OCI-LY7 (cell line): Measurements from ENCODE around the gene C11orf16. TPM values are rescaled to one million over a fixed set of nuclear protein-coding genes. Genes with fewer than 3 reads are reported as not detected.

Source experiments
- BruUV-seq: library from RNA; stranded (reverse); fragments of 400-500 nt; replicated peaks from 2 replicates; lab custom pipeline; 2021; lab: Mats Ljungman, UMichigan
- CTCF ChIA-PET: fragments of 300-600 bp; sonication (Branson Sonifier 250); formaldehyde crosslinking; loops from one replicate; lab custom pipeline; 2022; ENCODE audit warnings: antibody characterized with exemption; ENCODE audit not compliant: unreplicated experiment; lab: Charles Lee
- POLR2A ChIA-PET: fragments of 300-600 bp; sonication (Branson Sonifier 250); formaldehyde crosslinking; loops from one replicate; lab custom pipeline; 2022; ENCODE audit warnings: antibody characterized with exemption; lab: Charles Lee
- DNase-seq: peaks from one replicate; pipeline ENCODE4 v3.0.0-alpha.2; 2015; ENCODE audit warnings: low spot score
- H2AFZ ChIP-seq: fragments of 200-600 bp; sonication (generic), shearing (Covaris generic); 2 replicates; pipeline ENCODE4 v1.6.1; 2014; ENCODE audit warnings: mild to moderate bottlenecking, antibody characterized with exemption, low read length, moderate library complexity
- H3K27ac ChIP-seq: fragments of 200-600 bp; sonication (generic); 2 replicates; pipeline ENCODE4 v1.5.1; 2014; ENCODE audit warnings: mixed run types, low read depth, mild to moderate bottlenecking, moderate library complexity, low read length, inconsistent platforms; ENCODE audit not compliant: poor library complexity, severe bottlenecking
- H3K36me3 ChIP-seq: fragments of 200-600 bp; sonication (generic); 2 replicates; pipeline ENCODE4 v1.6.1; 2014; ENCODE audit warnings: mild to moderate bottlenecking, antibody characterized with exemption, low read length, moderate library complexity, mixed read lengths; ENCODE audit not compliant: insufficient read depth
- H3K4me1 ChIP-seq: fragments of 200-600 bp; sonication (generic); 2 replicates; pipeline ENCODE4 v1.5.1; 2014; ENCODE audit warnings: mild to moderate bottlenecking, low read length; ENCODE audit not compliant: insufficient read depth, poor library complexity, severe bottlenecking
- H3K4me2 ChIP-seq: fragments of 200-600 bp; sonication (generic); 2 replicates; pipeline ENCODE4 v1.6.1; 2014; ENCODE audit warnings: mild to moderate bottlenecking, low read length
- H3K4me3 ChIP-seq: fragments of 200-600 bp; sonication (generic); 2 replicates; pipeline ENCODE4 v1.5.1; 2014; ENCODE audit warnings: mild to moderate bottlenecking, low read depth, low read length; ENCODE audit not compliant: poor library complexity, severe bottlenecking
- H3K79me2 ChIP-seq: fragments of 200-600 bp; sonication (generic); 2 replicates; pipeline ENCODE4 v1.6.1; 2016; ENCODE audit warnings: low read depth, mild to moderate bottlenecking, low read length, moderate library complexity, mixed read lengths; ENCODE audit not compliant: insufficient read depth
- H3K9me2 ChIP-seq: fragments of 200-600 bp; sonication (generic); 2 replicates; pipeline ENCODE4 v1.6.1; 2016; ENCODE audit warnings: mild to moderate bottlenecking, low read length, mixed read lengths; ENCODE audit not compliant: insufficient read depth
- H3K9me3 ChIP-seq: fragments of 200-600 bp; sonication (generic); 2 replicates; pipeline ENCODE4 v1.6.1; 2014; ENCODE audit warnings: mild to moderate bottlenecking, mixed run types, low read length, mixed read lengths
- H4K20me1 ChIP-seq: fragments of 200-600 bp; sonication (generic); 2 replicates; pipeline ENCODE4 v1.6.1; 2014; ENCODE audit warnings: mild to moderate bottlenecking, antibody characterized with exemption, low read length, moderate library complexity, mixed read lengths; ENCODE audit not compliant: insufficient read depth
- EZH2phosphoT487 ChIP-seq: fragments of 200-600 bp; sonication (generic); IDR thresholded peaks from 2 replicates; pipeline ENCODE4 v1.6.1; 2018; ENCODE audit warnings: low read depth, borderline replicate concordance, mild to moderate bottlenecking, mixed run types, antibody characterized with exemption, low read length, moderate library complexity, mixed read lengths
- intact Hi-C: fragments of 100-400 bp; cut with micrococcal nuclease; formaldehyde crosslinking; loops from one replicate; pipeline ENCODE4 v1.10.0; 2022; ENCODE audit not compliant: unreplicated experiment
- total RNA-seq, 2 experiments: library from RNA; depleted of rRNA in 1 of 2; stranded (reverse); fragments of >200 nt in 1 of 2; shearing (Covaris generic) in 1 of 2; gene quantifications; 2 replicates each; pipeline ENCODE4 v1.2.3, GENCODE V29; 2014 to 2022
- TF ChIP-seq, protein P1 (sequence below): fragments of 200-600 bp; sonication (generic); conservative IDR thresholded peaks from 2 replicates; pipeline ENCODE4 v1.5.1; 2014; ENCODE audit warnings: mild to moderate bottlenecking, antibody characterized with exemption, low read length, moderate library complexity, mixed read lengths

Gene C11orf16
- total RNA-seq, 2 experiments from 2014 or later, result not detected

DNA sequence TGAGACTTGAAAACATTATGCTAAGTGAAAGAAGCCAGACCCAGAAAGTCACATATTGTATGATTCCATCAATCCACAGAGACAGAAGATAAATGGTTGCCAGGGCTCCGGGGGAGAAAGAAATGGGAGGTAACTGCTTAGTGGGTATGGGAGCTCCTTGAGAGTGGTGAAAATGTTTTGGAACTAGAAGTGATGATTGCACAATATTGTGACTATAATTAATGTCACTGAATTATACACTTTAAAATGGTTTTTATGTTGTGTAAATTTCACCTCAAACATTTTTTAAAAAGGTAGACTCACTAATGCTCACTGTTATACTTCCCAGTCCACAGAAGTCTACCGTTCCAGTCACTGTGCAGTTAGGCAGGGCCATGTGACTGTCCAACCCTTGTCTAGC is 54.0 kb downstream of the C11orf16 start:
- H3K36me3 ChIP-seq, result no peaks in the 10 kb centered on the region
- no peak overlapping the region for H3K27ac ChIP-seq
- no peak for TF ChIP-seq EZH2phosphoT487
- TF ChIP-seq, protein P1, sequence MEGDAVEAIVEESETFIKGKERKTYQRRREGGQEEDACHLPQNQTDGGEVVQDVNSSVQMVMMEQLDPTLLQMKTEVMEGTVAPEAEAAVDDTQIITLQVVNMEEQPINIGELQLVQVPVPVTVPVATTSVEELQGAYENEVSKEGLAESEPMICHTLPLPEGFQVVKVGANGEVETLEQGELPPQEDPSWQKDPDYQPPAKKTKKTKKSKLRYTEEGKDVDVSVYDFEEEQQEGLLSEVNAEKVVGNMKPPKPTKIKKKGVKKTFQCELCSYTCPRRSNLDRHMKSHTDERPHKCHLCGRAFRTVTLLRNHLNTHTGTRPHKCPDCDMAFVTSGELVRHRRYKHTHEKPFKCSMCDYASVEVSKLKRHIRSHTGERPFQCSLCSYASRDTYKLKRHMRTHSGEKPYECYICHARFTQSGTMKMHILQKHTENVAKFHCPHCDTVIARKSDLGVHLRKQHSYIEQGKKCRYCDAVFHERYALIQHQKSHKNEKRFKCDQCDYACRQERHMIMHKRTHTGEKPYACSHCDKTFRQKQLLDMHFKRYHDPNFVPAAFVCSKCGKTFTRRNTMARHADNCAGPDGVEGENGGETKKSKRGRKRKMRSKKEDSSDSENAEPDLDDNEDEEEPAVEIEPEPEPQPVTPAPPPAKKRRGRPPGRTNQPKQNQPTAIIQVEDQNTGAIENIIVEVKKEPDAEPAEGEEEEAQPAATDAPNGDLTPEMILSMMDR, result no peak
- H3K4me1 ChIP-seq, result no peaks in the 10 kb centered on the region
- CTCF ChIA-PET, result no interaction called here
- H4K20me1 ChIP-seq, result no peaks in the 10 kb centered on the region
- intact Hi-C loops, result no loop called here
- H3K9me3 ChIP-seq, result no peaks in the 10 kb centered on the region
- no peak overlapping the region for H3K4me3 ChIP-seq
- H3K4me2 ChIP-seq, result no peak overlapping the region
- H3K79me2 ChIP-seq, result no peaks in the 10 kb centered on the region
- H3K9me2 ChIP-seq, result no peaks in the 10 kb centered on the region
- H2AFZ ChIP-seq, result no peak overlapping the region
- BruUV-seq, result no TSS peak
- DNase-seq, result no peak
- POLR2A ChIA-PET, result interaction anchor here (0.7 kb wide), 1 partner anchor 8 kb away, joined by 3 read pairs; no protein-coding TSS in a partner anchor

DNA sequence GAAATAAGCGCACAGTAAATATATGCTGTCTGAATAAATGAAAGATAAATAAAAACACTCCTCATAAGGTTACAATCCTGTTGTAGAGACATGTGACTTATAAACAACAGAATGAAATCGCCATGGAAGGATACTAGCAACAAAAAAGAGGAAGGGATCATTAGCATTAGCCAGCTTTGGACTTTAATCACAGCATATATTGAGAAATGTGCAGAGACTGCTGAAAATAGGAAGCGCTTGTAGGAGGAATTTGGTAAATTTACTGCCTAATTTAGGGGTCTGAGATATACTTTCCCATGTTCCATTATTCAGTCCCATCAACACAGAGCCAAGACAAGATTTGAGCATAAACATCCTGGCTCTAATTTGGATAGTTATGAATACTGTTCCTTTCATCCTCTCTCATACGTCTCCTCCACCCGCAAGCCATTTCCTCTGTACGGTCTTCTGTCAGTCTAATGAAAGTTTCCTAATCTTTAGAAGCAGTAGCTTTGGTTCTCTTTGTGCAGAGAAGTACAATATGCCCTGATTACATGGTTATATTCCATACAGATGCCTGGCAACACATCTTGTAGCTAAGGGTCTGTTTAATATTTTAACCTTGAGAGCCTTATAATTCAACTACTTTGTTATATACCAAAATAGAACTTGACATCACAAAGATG is 58.9 kb downstream of the C11orf16 start:
- H3K4me1 ChIP-seq, result no peaks in the 10 kb centered on the region
- DNase-seq, result no peak
- CTCF ChIA-PET, result no interaction called here
- no peak overlapping the region for H3K4me2 ChIP-seq
- no peaks in the 10 kb centered on the region for H4K20me1 ChIP-seq
- H2AFZ ChIP-seq, result no peak overlapping the region
- no TSS peak for BruUV-seq
- H3K4me3 ChIP-seq, result no peak overlapping the region
- no peak overlapping the region for H3K27ac ChIP-seq
- POLR2A ChIA-PET, result no interaction called here
- H3K79me2 ChIP-seq, result no peaks in the 10 kb centered on the region
- H3K36me3 ChIP-seq, result no peaks in the 10 kb centered on the region
- TF ChIP-seq, protein P1, result no peak
- no peak for TF ChIP-seq EZH2phosphoT487
- H3K9me2 ChIP-seq, result no peaks in the 10 kb centered on the region
- H3K9me3 ChIP-seq, result no peaks in the 10 kb centered on the region
- intact Hi-C loops, result no loop called here

- no peaks in the 10 kb centered on the region for H3K9me3 ChIP-seq
- H3K4me1 ChIP-seq, result no peaks in the 10 kb centered on the region
- no TSS peak for BruUV-seq
- CTCF ChIA-PET, result interaction anchor here (0.5 kb wide), 1 partner anchor 94 kb away, joined by 3 read pairs; no protein-coding TSS in a partner anchor
- no peaks in the 10 kb centered on the region for H4K20me1 ChIP-seq
- no peak for DNase-seq
- H3K27ac ChIP-seq, result no peak overlapping the region
- H2AFZ ChIP-seq, result no peak overlapping the region
- H3K4me3 ChIP-seq, result no peak overlapping the region
- POLR2A ChIA-PET, result no interaction called here
- no peaks in the 10 kb centered on the region for H3K36me3 ChIP-seq
- no peaks in the 10 kb centered on the region for H3K79me2 ChIP-seq
- H3K9me2 ChIP-seq, result no peaks in the 10 kb centered on the region
- no peak overlapping the region for H3K4me2 ChIP-seq
- no peak for TF ChIP-seq EZH2phosphoT487
- TF ChIP-seq, protein P1, result no peak
- intact Hi-C loops, result no loop called here
Measured at GRCh38 chr11:8871962-8872361, 60.8 kb downstream of the C11orf16 start.
